Gastroesophageal sphincter (tissue), 4 donors: ENCODE data around the gene FYB1. TPM values are rescaled to one million over a fixed set of nuclear protein-coding genes. Genes with fewer than 3 reads are reported as not detected.

Experiments
- ATAC-seq: fragments of 150-250 bp; one replicate; pipeline ENCODE4 v1.9.1; 2016; ENCODE audit warnings: mild to moderate bottlenecking, moderate library complexity
- H3K27ac ChIP-seq, 4 donors: fragments of 200-600 bp; sonication (generic) in 3 of 4; 1 replicate in 3 of 4; 2 replicates in 1 of 4; pipeline ENCODE4 v1.5.1; 2016 to 2019
- H3K27me3 ChIP-seq: fragments of 200-600 bp; sonication (generic); one replicate; pipeline ENCODE4 v1.5.1; 2019
- H3K36me3 ChIP-seq, 2 donors: fragments of 200-600 bp; sonication (generic); one replicate each; pipeline ENCODE4 v1.5.1; 2019; ENCODE audit warnings: control low read depth in 1 of 2
- H3K4me1 ChIP-seq, 3 donors: fragments of 200-600 bp; sonication (generic); 1 replicate in 2 of 3; 2 replicates in 1 of 3; pipeline ENCODE4 v1.5.1; 2016 to 2019; ENCODE audit warnings: control low read depth in 2 of 3
- H3K4me3 ChIP-seq, 2 donors: fragments of 200-600 bp; sonication (generic); one replicate each; pipeline ENCODE4 v1.5.1; 2019; ENCODE audit warnings: mild to moderate bottlenecking in 1 of 2, moderate library complexity in 1 of 2
- H3K9me3 ChIP-seq, 3 donors: fragments of 200-600 bp; sonication (generic); one replicate each; pipeline ENCODE4 v1.5.1; 2017 to 2019; ENCODE audit warnings: control low read depth in 2 of 3
- EP300 ChIP-seq: sonication (generic); formaldehyde crosslinking; IDR thresholded peaks from one replicate; pipeline ENCODE4 v1.6.1; 2017; ENCODE audit warnings: antibody characterized with exemption, mild to moderate bottlenecking
- POLR2A ChIP-seq, 2 donors: fragments of 450-650 bp; IDR thresholded peaks; one replicate each; pipeline ENCODE4 v1.6.1; 2017; ENCODE audit warnings: antibody characterized with exemption in 2 of 2, mild to moderate bottlenecking in 2 of 2, moderate library complexity in 1 of 2
- POLR2AphosphoS5 ChIP-seq: sonication (generic); formaldehyde crosslinking; IDR thresholded peaks from one replicate; pipeline ENCODE4 v1.6.1; 2017; ENCODE audit warnings: antibody characterized with exemption
- WGBS, 2 donors: methylation state at CpG; one replicate each; pipeline ENCODE4 v1.1.5; 2018; ENCODE audit warnings: low coverage in 1 of 2; 5-methylcytosine and 5-hydroxymethylcytosine counted together
- total RNA-seq, 4 donors: library from RNA; depleted of rRNA; stranded (reverse); fragments of >200 nt; gene quantifications; one replicate each; pipeline ENCODE4 v1.1.0, GENCODE V29; 2016
- TF ChIP-seq, protein P1 (sequence below), 4 experiments: fragments of 200-600 bp in 2 of 4; fragments of 450-650 bp in 2 of 4; sonication (generic) in 1 of 4; IDR thresholded peaks; one replicate each; pipeline ENCODE4 v1.5.1; 2017 to 2019; ENCODE audit warnings: antibody characterized with exemption in 4 of 4, mild to moderate bottlenecking in 2 of 4, moderate library complexity in 2 of 4

Gene FYB1
- total RNA-seq, 4 donors from 2014 or later = 2.5 to 9.3 (median 5.9) TPM

DNA sequence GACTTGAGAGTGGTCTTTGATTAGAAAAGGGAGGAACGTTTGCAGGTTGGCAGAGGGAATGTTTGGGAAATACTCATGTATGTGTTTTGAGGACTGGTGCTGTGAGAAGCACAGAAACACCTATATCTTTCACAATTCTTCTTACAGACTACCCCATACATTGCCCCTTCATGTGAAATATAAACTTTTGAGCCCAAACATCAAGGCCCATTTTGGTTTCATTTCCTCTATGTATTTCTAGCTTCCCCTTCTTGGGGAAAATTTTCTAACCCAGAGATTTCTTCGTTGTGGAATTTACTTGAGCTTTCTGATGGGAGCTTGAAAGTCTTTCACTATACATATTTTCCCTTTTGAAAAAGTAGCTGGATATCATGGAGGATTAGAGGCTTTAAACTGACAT is 67.6 kb downstream of the FYB1 start:
- Histone ChIP-seq H3K36me3 (no peaks in the 10 kb centered on the region), H3K27me3 (no peaks in the 10 kb centered on the region), H3K4me1 (peaks cover 0 to 12% (median 0%) of the 10 kb centered on the region in 3 donors), H3K27ac (no peak overlapping the region), H3K4me3 (no peak overlapping the region), H3K9me3 (no peaks in the 10 kb centered on the region)
- no peak for ATAC-seq
- 48 to 73% methylated on average over 2 of the region's 2 CpGs for WGBS, 2 donors
- TF ChIP-seq EP300 = no peak
- TF ChIP-seq, protein P1, sequence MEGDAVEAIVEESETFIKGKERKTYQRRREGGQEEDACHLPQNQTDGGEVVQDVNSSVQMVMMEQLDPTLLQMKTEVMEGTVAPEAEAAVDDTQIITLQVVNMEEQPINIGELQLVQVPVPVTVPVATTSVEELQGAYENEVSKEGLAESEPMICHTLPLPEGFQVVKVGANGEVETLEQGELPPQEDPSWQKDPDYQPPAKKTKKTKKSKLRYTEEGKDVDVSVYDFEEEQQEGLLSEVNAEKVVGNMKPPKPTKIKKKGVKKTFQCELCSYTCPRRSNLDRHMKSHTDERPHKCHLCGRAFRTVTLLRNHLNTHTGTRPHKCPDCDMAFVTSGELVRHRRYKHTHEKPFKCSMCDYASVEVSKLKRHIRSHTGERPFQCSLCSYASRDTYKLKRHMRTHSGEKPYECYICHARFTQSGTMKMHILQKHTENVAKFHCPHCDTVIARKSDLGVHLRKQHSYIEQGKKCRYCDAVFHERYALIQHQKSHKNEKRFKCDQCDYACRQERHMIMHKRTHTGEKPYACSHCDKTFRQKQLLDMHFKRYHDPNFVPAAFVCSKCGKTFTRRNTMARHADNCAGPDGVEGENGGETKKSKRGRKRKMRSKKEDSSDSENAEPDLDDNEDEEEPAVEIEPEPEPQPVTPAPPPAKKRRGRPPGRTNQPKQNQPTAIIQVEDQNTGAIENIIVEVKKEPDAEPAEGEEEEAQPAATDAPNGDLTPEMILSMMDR (IDR thresholded peaks at IDR 0.05) = no peak
- TF ChIP-seq POLR2AphosphoS5 = no peak
- no peak for TF ChIP-seq POLR2A (IDR thresholded peaks at IDR 0.05)

DNA sequence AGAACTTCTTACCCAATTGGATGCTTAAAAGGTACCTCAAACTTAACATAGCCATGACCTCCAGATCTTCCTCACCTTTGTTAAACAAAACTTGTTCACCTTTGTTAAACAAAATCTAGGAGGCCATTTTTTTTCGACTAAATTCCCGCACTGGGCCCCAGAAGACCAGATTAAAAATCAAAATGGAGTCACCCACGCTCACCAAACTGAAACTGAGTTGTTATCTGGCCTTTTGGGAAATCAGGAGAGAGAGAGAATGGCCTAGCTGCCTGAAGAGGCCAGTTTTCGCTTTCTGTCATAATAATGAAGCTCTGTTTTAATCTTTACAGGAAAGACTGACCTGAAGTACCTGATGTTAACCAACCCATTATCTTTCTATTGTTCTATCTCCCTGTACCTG is 69.4 kb downstream of the FYB1 start:
- 87 to 94% methylated on average over 3 of the region's 4 CpGs for WGBS, 2 donors

DNA sequence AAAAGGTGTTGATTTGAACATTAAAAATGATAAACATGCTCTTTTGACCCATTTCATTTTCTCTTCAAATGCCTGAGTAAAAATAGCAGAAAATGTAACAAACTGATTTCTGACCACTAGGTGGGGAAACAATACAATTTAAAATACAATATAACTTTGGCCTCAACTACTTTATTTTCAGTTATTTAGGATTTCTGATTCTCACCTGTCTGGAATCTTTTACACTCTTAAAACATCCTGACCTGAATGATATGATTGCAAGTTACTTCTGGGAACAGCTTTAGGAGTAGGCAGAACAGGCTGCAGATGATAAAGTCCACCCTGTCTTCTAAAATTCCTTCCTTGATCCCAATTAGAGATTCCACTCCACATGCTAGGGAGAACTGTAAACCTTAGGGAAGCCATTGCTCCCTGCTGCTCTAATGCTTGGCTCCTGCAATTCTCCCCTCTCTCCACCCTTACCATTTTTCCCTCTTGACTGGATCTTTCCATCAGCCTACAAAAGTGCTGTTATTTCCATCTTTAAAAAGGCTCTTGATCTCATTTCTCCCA is 70.3 kb downstream of the FYB1 start:
- H3K36me3 ChIP-seq = no peaks in the 10 kb centered on the region
- no peak overlapping the region for H3K27ac ChIP-seq
- no peak for ATAC-seq
- no peak overlapping the region for H3K4me3 ChIP-seq
- TF ChIP-seq, protein P1 (IDR thresholded peaks at IDR 0.05) = peak in 2 of 4 experiments; percentile 18 to 25
- TF ChIP-seq POLR2AphosphoS5 (no peak), POLR2A (IDR thresholded peaks at IDR 0.05) (no peak), EP300 (no peak)
- no peaks in the 10 kb centered on the region for H3K27me3 ChIP-seq
- H3K4me1 ChIP-seq = peaks cover 0 to 12% (median 0%) of the 10 kb centered on the region in 3 donors
- no peaks in the 10 kb centered on the region for H3K9me3 ChIP-seq

More for the DNA sequence above, 69.4 kb downstream of the FYB1 start:
- no peak overlapping the region for H3K4me3 ChIP-seq
- H3K27me3 ChIP-seq = no peaks in the 10 kb centered on the region
- H3K9me3 ChIP-seq = no peaks in the 10 kb centered on the region
- peaks cover 0 to 12% (median 0%) of the 10 kb centered on the region in 3 donors for H3K4me1 ChIP-seq
- H3K27ac ChIP-seq = no peak overlapping the region
- TF ChIP-seq EP300 (no peak), POLR2A (IDR thresholded peaks at IDR 0.05) (no peak), POLR2AphosphoS5 (no peak)
- TF ChIP-seq, protein P1 (IDR thresholded peaks at IDR 0.05) = no peak
- ATAC-seq = no peak
- H3K36me3 ChIP-seq = no peaks in the 10 kb centered on the region

- H3K4me3 ChIP-seq = no peak overlapping the region
- no peaks in the 10 kb centered on the region for H3K36me3 ChIP-seq
- 79 to 98% methylated on average over 4 of the region's 4 CpGs for WGBS, 2 donors
- no peak for TF ChIP-seq POLR2A (IDR thresholded peaks at IDR 0.05)
- no peaks in the 10 kb centered on the region for H3K27me3 ChIP-seq
- H3K4me1 ChIP-seq = peaks cover 0 to 12% (median 0%) of the 10 kb centered on the region in 3 donors
- ATAC-seq = no peak
- no peak overlapping the region for H3K27ac ChIP-seq
- no peaks in the 10 kb centered on the region for H3K9me3 ChIP-seq
Observed at GRCh38 chr5:39146831-39147540, 72.4 kb downstream of the FYB1 start.

GRCh38 chr5:39143151-39143860 is 76.1 kb downstream of the FYB1 start:
- Histone ChIP-seq H3K4me1 (peaks cover 0 to 3% (median 0%) of the 10 kb centered on the region in 3 donors), H3K9me3 (no peaks in the 10 kb centered on the region), H3K36me3 (no peaks in the 10 kb centered on the region), H3K27me3 (no peaks in the 10 kb centered on the region), H3K27ac (no peak overlapping the region), H3K4me3 (no peak overlapping the region)
- TF ChIP-seq, protein P1 (IDR thresholded peaks at IDR 0.05) = no peak
- TF ChIP-seq POLR2A (IDR thresholded peaks at IDR 0.05) (no peak), EP300 (no peak), POLR2AphosphoS5 (no peak)
- 70 to 97% methylated on average over 1 to 3 of the region's 3 CpGs for WGBS, 2 donors
- ATAC-seq = no peak
